Erythroblast (primary cell): ENCODE results near the gene IRF2BP2.

Experiments
- GATA1 ChIP-seq: IDR thresholded peaks from 2 replicates; pipeline ENCODE4 v1.6.1; 2011; ENCODE audit warnings: low read depth, mild to moderate bottlenecking, control low read depth, low read length, moderate library complexity
- POLR2A ChIP-seq: IDR thresholded peaks from 2 replicates; pipeline ENCODE4 v1.6.1; 2011; ENCODE audit warnings: mild to moderate bottlenecking, low read length

DNA sequence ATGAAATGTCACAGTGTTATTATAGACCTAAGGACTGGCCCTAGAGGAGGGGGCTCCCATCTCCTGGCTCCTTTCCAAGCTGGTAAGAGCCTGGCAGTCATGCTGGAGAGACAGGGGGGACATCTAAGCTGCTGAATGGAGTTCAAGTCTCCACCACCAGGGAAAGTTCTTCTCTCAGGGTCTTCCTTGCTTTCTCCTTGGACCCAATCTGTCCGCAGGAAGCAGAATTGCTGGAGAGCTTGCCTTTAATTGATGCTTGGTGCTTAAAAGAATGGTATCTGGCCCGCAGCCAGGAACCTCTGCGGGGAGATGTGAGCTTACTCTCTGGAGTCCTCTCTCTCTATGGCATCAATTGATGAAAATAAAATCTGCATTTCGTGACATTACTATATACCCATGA is 25.1 kb downstream of the IRF2BP2 start:
- TF ChIP-seq GATA1 (no peak), POLR2A (no peak)
